HepG2 (cell line): ENCODE results near the gene ANKS4B. TPM values are rescaled to one million over a fixed set of nuclear protein-coding genes. Genes with fewer than 3 reads are reported as not detected.

Experiments
- BCLAF1 ChIP-seq: fragments of 450-650 bp; IDR thresholded peaks from 2 replicates; pipeline ENCODE4 v1.6.1; 2017; ENCODE audit warnings: mild to moderate bottlenecking
- CENPX ChIP-seq: sonication (generic); formaldehyde crosslinking; IDR thresholded peaks from 2 replicates; pipeline ENCODE4 v1.9.0; 2021; ENCODE audit warnings: mild to moderate bottlenecking, missing genetic modification reagents, moderate library complexity
- HNRNPH1 ChIP-seq: fragments of 200-400 bp; formaldehyde crosslinking; optimal IDR thresholded peaks from 2 replicates; pipeline ENCODE3; 2017; ENCODE audit warnings: mild to moderate bottlenecking, low read depth, low read length
- NCOR1 ChIP-seq: fragments of 200-600 bp; sonication (generic); IDR thresholded peaks from 2 replicates; pipeline ENCODE4 v1.7.0; 2017; ENCODE audit warnings: antibody characterized with exemption, low read length, borderline replicate concordance
- SSRP1 ChIP-seq: IDR thresholded peaks from 2 replicates; pipeline ENCODE4 v1.6.1; 2016; ENCODE audit warnings: control low read depth
- ZBTB40 ChIP-seq, 2 experiments: fragments of 450-650 bp in 1 of 2; sonication (generic) in 1 of 2; formaldehyde crosslinking in 1 of 2; IDR thresholded peaks; 2 replicates each; pipeline versions ENCODE4 v1.6.1 to v1.8.0; 2016 to 2022; ENCODE audit warnings: antibody characterized with exemption in 1 of 2, mild to moderate bottlenecking in 1 of 2, missing genetic modification reagents in 1 of 2
- ZNF10 ChIP-seq: sonication (generic); formaldehyde crosslinking; IDR thresholded peaks from 2 replicates; pipeline ENCODE4 v1.4.0; 2020; ENCODE audit warnings: mild to moderate bottlenecking, low read depth, missing genetic modification reagents, borderline replicate concordance
- ZNF274 ChIP-seq: sonication (generic); formaldehyde crosslinking; IDR thresholded peaks from 2 replicates; pipeline ENCODE4 v1.5.1; 2020; ENCODE audit warnings: mild to moderate bottlenecking, missing genetic modification reagents
- ZNF501 ChIP-seq: sonication (generic); formaldehyde crosslinking; IDR thresholded peaks from 2 replicates; pipeline ENCODE4 v1.5.1; 2020; ENCODE audit warnings: mild to moderate bottlenecking, moderate library complexity, missing genetic modification reagents
- polyA plus RNA-seq, 8 experiments: library from polyadenylated mRNA; depleted of rRNA in 3 of 8; stranded (reverse) in 7 of 8; unstranded in 1 of 8; fragments of >200 nt; fragmentation: Illumina TruSeq in 4 of 8; extraction: Trizol in 4 of 8; gene quantifications; 2 replicates each; pipeline versions ENCODE4 v1.2.1 to v1.2.3, GENCODE V29; 2011 to 2016; ENCODE audit warnings: low read depth in 4 of 8, missing spikeins in 1 of 8, mixed read lengths in 1 of 8; ENCODE audit not compliant: insufficient read depth in 1 of 8
- total RNA-seq, 5 experiments: library from RNA; depleted of rRNA; stranded (reverse); fragments of >200 nt; fragmentation: Illumina TruSeq; extraction: Trizol; gene quantifications; 2 replicates each; pipeline ENCODE4 v1.2.3, GENCODE V29; 2016; ENCODE audit warnings: low read depth in 1 of 5
- TF ChIP-seq, protein P1 (sequence below): sonication (generic); formaldehyde crosslinking; IDR thresholded peaks from 2 replicates; pipeline ENCODE4 v1.4.0; 2020; ENCODE audit warnings: missing genetic modification reagents
- TF ChIP-seq, protein P2 (sequence below): sonication (generic); formaldehyde crosslinking; IDR thresholded peaks from 2 replicates; pipeline ENCODE4 v1.9.0; 2021; ENCODE audit warnings: missing genetic modification reagents, mild to moderate bottlenecking, borderline replicate concordance

Gene ANKS4B
- total and polyA plus RNA-seq, 2 of the 13 experiments (the other 11 are each of a cell fraction or from before 2014, with no cell fraction given), result 6.5 to 30.0 TPM

DNA sequence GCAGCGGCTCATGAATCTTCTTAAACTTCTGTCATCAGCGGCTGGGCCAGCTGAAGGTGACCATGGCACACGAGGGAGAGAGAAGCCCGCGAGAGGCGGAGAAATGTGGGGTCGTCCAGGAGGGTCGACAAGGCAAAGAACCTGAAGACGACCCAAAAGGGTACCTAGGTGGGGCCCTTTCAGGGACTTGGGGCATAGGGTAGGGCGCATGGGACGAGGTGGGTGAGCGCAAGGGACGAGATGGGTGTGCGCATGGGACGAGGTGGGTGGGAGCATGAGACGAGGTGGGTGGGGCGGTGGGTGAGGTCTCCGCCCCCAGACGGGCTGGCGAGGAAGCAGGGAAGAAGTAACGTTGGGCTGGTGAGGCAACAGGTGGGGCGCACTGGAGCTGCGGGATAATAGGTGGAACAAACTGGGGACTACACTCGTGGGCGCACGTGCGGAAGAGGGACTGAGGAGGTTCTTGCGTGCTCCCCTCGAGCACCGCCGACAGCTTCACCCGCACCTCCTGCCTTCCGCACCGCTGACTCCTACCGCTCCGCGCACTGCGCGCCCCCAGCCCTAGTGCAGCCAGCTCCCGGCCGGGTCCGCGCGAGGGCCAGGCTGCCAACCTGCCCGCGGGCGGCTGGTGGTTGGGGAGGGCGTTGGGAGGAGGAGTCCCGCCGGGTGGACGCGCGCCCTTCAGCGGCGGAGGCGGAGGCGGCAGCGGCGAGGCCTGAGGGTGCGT, 67.8 kb downstream of the ANKS4B start (continued):
- TF ChIP-seq BCLAF1 (no peak), ZNF501 (CRISPR knock-in tag) (peak; percentile 63), SSRP1 (CRISPR knock-in tag) (peak; percentile 79; the same call in 1 of the 2 replicates), ZNF10 (CRISPR knock-in tag) (0 out of 2 replicates have a peak, but pooled peaks have one; percentile 74), CENPX (CRISPR knock-in tag) (no peak), ZBTB40 (IDR thresholded peaks at IDR 0.05) (no peak), ZBTB40 (CRISPR knock-in tag; IDR thresholded peaks at IDR 0.05) (peak; percentile 86), HNRNPH1 (no peak), NCOR1 (no peak), ZNF274 (peak; percentile 94)
- TF ChIP-seq, protein P1, sequence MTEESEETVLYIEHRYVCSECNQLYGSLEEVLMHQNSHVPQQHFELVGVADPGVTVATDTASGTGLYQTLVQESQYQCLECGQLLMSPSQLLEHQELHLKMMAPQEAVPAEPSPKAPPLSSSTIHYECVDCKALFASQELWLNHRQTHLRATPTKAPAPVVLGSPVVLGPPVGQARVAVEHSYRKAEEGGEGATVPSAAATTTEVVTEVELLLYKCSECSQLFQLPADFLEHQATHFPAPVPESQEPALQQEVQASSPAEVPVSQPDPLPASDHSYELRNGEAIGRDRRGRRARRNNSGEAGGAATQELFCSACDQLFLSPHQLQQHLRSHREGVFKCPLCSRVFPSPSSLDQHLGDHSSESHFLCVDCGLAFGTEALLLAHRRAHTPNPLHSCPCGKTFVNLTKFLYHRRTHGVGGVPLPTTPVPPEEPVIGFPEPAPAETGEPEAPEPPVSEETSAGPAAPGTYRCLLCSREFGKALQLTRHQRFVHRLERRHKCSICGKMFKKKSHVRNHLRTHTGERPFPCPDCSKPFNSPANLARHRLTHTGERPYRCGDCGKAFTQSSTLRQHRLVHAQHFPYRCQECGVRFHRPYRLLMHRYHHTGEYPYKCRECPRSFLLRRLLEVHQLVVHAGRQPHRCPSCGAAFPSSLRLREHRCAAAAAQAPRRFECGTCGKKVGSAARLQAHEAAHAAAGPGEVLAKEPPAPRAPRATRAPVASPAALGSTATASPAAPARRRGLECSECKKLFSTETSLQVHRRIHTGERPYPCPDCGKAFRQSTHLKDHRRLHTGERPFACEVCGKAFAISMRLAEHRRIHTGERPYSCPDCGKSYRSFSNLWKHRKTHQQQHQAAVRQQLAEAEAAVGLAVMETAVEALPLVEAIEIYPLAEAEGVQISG (CRISPR knock-in tag), result peak; percentile 88
- TF ChIP-seq, protein P2, sequence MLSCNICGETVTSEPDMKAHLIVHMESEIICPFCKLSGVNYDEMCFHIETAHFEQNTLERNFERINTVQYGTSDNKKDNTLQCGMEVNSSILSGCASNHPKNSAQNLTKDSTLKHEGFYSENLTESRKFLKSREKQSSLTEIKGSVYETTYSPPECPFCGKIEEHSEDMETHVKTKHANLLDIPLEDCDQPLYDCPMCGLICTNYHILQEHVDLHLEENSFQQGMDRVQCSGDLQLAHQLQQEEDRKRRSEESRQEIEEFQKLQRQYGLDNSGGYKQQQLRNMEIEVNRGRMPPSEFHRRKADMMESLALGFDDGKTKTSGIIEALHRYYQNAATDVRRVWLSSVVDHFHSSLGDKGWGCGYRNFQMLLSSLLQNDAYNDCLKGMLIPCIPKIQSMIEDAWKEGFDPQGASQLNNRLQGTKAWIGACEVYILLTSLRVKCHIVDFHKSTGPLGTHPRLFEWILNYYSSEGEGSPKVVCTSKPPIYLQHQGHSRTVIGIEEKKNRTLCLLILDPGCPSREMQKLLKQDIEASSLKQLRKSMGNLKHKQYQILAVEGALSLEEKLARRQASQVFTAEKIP (CRISPR knock-in tag), result no peak
